MG63 (cell line): Measurements from ENCODE around the gene RHOBTB1. TPM values are rescaled to one million over a fixed set of nuclear protein-coding genes. Genes with fewer than 3 reads are reported as not detected.

Experiments
- DNase-seq: peaks from one replicate; pipeline ENCODE4 v3.0.0-alpha.2; 2020
- H3K27me3 ChIP-seq: fragments of 250-450 bp; sonication (Bioruptor Pico); 2 replicates; pipeline ENCODE4 v1.5.1; 2020; ENCODE audit warnings: mild to moderate bottlenecking, moderate library complexity
- H3K36me3 ChIP-seq: fragments of 250-450 bp; sonication (Bioruptor Pico); 2 replicates; pipeline ENCODE4 v1.5.1; 2020; ENCODE audit warnings: mild to moderate bottlenecking, moderate library complexity
- H3K4me3 ChIP-seq: fragments of 250-450 bp; sonication (Bioruptor Pico); 2 replicates; pipeline ENCODE4 v1.5.1; 2020; ENCODE audit warnings: mild to moderate bottlenecking, moderate library complexity
- H3K9me3 ChIP-seq: fragments of 250-450 bp; sonication (Bioruptor Pico); 2 replicates; pipeline ENCODE4 v1.5.1; 2020; ENCODE audit warnings: mild to moderate bottlenecking, moderate library complexity
- total RNA-seq: library from RNA; depleted of rRNA; stranded (reverse); fragments of >200 nt; shearing (Covaris generic); gene quantifications from 2 replicates; pipeline ENCODE4 v1.2.3, GENCODE V29; 2014; ENCODE audit warnings: low replicate concordance

Gene RHOBTB1
- total RNA-seq, 1 experiment from 2014 or later, result 13.9 TPM

DNA sequence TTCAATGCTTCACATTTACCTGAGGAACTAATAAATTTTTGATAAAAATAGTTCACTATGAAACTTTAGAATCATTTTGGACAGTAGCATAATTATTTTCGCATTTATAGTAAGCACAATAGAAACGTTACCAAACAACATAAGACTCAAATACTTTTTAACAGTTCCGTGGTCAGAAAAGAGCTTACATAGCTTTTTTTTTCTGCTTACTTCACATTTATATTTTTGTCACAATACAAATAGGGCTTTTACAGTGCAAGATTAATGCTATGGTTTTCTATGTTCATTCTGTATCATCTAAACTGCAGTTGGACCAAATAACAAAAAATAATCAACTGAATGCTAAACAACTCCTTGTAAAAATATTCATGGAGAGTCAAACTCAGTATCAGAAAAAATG is 26.5 kb upstream of the RHOBTB1 start:
- Histone ChIP-seq H3K27me3 (no peaks in the 10 kb centered on the region), H3K9me3 (no peaks in the 10 kb centered on the region), H3K36me3 (no peaks in the 10 kb centered on the region), H3K4me3 (no peak overlapping the region)
- DNase-seq, result no peak

DNA sequence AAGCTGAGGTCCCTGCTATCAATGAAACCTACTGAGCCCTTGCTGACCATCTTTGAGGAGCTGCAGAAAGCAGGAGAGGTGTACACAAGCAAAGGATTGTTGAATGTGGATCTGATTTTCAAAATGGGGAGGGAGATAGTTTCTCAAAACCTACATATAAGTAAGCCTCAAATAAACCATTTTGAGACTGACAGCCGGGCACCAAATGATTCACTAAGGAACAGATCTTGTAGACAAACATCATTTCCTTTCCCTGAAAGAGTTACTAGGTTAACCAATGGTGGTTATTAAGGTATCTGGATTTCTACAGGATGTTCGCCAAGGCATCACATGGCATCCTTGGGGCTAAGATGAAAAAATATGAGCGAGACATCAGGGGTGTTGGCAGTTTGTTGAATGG is 24.5 kb upstream of the RHOBTB1 start:
- no peaks in the 10 kb centered on the region for H3K9me3 ChIP-seq
- no peak overlapping the region for H3K4me3 ChIP-seq
- H3K36me3 ChIP-seq, result no peaks in the 10 kb centered on the region
- H3K27me3 ChIP-seq, result no peaks in the 10 kb centered on the region
- DNase-seq, result no peak

DNA sequence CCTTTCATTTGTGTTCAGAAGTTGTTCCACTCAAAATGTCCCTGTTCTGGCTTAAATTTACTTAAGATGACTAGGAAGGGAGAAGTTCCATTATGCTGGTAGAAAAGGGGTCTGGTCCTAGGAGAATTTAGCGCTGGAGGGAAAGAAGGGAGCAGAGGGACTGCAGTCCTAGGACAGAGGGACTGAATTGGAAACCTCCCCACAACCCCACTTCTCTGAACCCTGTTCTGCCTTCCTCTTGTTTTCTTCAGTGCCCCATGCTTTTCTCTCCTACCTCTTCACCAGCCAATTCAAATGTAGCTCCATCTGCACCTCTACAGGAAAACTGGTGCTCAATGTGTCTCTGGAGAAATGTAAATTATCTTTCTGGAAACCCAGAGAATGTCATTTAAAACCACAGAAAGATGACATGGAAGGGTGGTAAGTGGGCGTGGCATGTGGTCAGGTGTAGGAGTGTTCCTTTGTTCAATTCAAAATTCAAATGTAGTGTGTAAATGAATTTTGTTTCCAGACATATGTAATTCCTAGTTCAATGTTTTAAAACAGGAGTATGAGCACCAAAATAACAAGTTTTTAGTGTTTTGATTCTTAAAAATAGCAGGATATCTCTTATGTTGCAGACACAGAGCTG is 24.0 kb upstream of the RHOBTB1 start:
- no peaks in the 10 kb centered on the region for H3K36me3 ChIP-seq
- H3K9me3 ChIP-seq, result no peaks in the 10 kb centered on the region
- H3K27me3 ChIP-seq, result no peaks in the 10 kb centered on the region
- H3K4me3 ChIP-seq, result no peak overlapping the region
- DNase-seq, result no peak

DNA sequence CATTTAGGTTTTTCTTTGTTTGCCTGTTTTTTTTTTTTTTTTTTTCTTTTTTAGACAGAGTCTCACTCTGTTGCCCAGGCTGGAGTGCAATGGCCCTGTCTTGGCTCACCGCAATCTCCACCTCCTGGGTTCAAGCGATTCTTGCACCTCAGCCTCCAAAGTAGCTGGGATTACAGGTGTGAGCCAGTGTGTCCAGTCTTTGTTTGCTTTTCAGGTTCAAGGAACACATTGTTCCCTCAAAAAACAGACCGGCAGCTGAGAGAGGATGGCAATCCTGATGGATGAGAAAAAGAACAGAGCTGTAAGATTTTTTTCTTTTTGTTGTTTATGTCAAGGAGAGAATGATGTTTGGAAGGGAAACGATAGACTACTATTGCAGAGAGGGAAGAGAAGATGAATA is 23.3 kb upstream of the RHOBTB1 start:
- no peaks in the 10 kb centered on the region for H3K36me3 ChIP-seq
- H3K27me3 ChIP-seq, result no peaks in the 10 kb centered on the region
- no peak overlapping the region for H3K4me3 ChIP-seq
- no peak for DNase-seq
- no peaks in the 10 kb centered on the region for H3K9me3 ChIP-seq

DNA sequence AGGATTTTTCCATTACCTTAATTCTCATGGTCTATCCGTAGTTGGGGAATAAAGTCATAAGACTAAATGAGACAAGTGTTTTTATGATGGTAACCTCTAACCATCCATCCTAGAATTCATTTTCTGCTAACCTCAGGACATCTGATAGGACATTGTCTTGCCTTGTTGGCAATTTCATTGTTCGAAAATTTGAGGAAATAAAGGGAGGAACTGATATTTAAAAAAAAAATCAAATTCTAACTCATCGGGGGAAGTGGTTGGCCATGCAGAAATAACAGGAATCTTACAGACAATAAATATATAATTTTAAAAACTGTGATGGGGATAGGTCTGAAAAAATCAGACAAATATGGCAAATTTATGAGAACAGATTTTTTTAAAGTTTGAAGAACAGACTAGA is 21.7 kb upstream of the RHOBTB1 start:
- no peaks in the 10 kb centered on the region for H3K36me3 ChIP-seq

DNA sequence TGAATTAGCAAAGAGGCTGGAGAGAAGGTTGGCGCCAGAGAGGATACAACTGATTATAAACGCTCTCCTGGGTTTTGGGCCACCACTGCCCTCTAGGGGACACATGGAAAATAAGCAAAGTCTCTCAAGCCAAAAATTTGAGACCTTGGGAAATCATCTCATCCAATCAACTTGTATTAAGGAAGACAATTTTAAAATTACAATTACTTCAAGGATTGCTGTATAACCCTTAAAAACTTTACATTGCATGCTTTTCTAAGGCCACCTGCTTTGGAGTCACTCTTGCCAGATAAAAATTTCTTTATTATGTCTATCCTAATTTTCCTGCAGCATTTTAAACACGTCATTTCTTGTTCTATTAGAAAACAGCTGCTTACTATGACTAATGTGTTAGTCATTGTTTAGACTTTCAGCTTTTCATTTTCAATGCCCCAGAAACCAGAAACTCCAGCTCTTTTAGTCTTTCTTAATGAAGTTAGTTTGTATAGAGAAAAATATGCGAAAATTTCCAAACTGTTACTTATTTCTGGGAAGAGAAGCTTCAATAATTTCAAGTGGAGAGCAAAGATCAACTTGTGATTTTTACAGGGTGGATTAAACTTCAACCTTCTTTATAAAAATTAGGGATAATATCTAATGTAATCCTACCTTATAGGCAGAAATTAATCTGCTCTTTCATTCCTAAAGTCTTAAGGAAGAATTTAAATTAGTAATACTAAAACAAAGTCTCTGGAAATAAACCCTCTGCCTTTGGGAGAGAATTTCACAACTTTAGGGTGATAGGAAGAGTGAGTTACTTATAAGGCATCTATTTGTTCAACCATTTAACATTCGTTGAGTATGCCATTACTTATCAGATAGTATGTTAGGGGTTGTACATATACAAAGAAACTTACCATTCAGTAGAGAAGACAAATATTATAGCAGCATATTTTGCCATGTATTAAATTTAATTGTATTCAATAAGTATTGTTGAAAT is 20.6 kb upstream of the RHOBTB1 start:
- Histone ChIP-seq H3K27me3 (no peaks in the 10 kb centered on the region), H3K9me3 (no peaks in the 10 kb centered on the region), H3K36me3 (no peaks in the 10 kb centered on the region), H3K4me3 (no peak overlapping the region)
- peak; percentile 69 for DNase-seq

More for the DNA sequence above, 21.7 kb upstream of the RHOBTB1 start:
- Histone ChIP-seq H3K27me3 (no peaks in the 10 kb centered on the region), H3K4me3 (no peak overlapping the region), H3K9me3 (no peaks in the 10 kb centered on the region)
- DNase-seq, result no peak

DNA sequence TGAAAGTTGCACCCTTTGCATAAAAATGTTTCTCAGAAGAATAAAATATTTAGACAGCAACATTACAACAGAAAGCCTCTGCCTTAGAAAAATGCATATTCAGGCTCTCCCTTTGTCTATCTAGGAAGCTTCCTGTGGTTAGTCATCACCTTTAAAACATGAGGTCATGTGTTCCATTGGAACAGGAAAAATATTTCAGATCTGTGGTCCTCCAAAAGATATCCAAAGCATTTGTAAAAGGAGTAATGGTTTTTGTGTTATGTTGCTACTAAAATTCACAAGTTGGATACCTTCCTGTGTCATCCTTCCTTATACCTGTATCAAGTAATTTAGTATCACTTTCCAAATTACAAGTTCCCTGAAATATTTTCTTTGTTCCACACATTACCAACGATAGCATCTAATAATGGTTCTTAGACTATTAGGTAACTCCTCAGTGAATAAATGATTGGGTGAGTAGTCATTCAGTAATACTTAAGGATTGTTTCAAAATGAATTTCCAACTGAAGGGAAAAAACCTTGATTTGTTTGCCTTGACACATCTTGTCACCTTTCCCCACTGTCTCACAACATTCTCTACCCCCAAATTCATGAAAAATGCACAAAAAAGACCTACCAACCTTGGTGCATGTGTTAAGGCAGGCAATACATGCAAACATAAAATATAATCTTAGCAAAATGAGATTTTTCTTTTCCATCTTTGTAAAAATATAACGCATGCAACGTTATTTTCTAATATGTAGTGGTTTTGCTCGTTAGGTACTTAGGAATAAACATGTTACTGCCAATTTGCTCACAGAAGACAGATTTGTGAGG is 19.7 kb upstream of the RHOBTB1 start:
- Histone ChIP-seq H3K9me3 (no peaks in the 10 kb centered on the region), H3K36me3 (no peaks in the 10 kb centered on the region), H3K4me3 (no peak overlapping the region), H3K27me3 (no peaks in the 10 kb centered on the region)
- no peak for DNase-seq

DNA sequence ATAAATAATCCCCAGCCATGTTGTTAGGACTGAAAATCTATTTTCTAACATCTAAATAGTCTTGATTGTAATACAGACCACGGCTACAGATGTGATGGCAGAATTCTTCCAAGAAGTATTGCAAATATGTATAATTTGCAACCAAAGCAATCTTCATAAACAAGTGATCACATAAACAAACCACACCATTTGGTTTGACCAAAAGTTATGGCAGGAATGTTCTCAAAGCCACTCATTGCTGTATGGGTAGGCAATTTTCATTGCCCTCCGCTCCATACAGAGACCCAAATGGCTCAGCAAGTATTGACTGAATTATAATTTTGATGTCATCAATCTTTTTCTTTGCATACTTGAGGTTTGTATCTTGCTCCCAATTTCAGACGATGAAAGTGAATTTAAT is 19.0 kb upstream of the RHOBTB1 start:
- no peaks in the 10 kb centered on the region for H3K9me3 ChIP-seq
- no peaks in the 10 kb centered on the region for H3K27me3 ChIP-seq
- DNase-seq, result no peak
- no peaks in the 10 kb centered on the region for H3K36me3 ChIP-seq
- no peak overlapping the region for H3K4me3 ChIP-seq

DNA sequence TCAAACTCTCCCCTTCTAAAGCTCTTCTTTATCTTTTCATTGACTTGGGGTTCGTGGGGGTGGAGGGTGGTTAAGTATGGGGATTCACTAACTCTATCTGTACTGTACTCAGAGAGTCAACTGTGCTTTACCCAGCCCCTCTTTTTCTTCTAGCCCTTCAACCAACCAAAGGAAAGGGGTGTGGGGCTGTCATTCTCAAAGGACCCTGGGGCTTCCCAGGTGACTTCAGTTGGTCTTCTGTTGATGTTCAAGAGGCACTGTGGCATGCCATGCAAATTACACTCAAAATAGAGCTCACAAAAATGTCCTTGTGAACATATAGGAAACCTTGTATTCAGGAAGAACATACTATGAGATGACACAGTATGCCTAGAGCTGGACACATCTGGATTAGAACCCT is 16.9 kb upstream of the RHOBTB1 start:
- no peak for DNase-seq
- Histone ChIP-seq H3K9me3 (no peaks in the 10 kb centered on the region), H3K27me3 (no peaks in the 10 kb centered on the region), H3K36me3 (no peaks in the 10 kb centered on the region), H3K4me3 (no peak overlapping the region)

DNA sequence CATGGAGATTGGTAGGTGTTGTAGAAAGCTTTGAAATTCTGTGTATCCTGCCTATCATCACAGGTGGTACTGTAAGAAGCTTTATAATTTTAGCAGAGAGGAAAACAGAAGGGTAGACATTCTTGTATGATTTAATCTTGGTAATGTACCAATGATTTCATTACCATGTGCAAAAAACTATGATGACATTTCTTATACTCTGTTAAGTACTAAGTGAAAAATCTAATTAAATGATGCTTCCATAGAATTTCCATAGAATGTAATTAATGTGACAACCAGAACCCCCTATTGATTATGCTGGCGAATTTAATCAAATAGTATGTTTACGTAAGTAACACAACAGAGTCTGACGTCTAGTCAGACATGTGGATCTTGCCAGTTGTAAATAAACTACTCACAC is 16.0 kb upstream of the RHOBTB1 start:
- no peaks in the 10 kb centered on the region for H3K9me3 ChIP-seq
- no peak overlapping the region for H3K4me3 ChIP-seq
- no peak for DNase-seq

DNA sequence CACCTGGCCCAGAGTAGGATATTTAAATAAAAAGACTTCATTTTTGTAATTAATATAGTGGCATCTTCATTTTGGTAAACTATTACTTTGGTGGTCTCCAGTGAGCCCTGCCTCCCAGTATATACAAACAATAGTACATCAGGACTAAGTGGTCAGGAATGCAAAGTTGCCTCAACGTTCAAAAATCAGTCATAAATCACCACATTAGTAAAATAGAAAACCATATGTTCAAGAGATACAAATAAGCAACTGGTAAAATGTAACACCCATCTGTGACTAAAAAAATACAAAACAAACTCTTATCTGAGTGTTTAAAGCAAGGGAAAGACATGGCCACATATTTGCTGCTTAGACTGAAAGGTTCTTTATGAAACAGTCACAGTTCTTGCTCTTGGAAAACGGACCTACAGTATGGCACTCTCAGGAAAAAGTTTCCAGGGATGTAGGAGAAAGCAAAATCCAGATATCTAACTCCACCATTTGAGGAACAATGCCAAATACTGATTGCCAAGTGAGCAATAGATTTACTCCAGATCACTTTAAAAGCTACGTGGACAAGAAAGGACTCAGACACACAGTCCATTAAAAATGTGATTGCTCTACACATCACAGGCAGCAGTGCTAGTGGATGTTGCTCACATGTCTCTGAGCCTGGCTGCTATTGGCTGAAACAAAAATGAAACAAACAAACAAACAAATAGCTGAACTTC is 15.1 kb upstream of the RHOBTB1 start:
- DNase-seq, result no peak
- Histone ChIP-seq H3K4me3 (no peak overlapping the region), H3K27me3 (no peaks in the 10 kb centered on the region), H3K36me3 (no peaks in the 10 kb centered on the region), H3K9me3 (no peaks in the 10 kb centered on the region)

More for the DNA sequence above, 16.0 kb upstream of the RHOBTB1 start:
- H3K36me3 ChIP-seq, result no peaks in the 10 kb centered on the region
- H3K27me3 ChIP-seq, result no peaks in the 10 kb centered on the region

DNA sequence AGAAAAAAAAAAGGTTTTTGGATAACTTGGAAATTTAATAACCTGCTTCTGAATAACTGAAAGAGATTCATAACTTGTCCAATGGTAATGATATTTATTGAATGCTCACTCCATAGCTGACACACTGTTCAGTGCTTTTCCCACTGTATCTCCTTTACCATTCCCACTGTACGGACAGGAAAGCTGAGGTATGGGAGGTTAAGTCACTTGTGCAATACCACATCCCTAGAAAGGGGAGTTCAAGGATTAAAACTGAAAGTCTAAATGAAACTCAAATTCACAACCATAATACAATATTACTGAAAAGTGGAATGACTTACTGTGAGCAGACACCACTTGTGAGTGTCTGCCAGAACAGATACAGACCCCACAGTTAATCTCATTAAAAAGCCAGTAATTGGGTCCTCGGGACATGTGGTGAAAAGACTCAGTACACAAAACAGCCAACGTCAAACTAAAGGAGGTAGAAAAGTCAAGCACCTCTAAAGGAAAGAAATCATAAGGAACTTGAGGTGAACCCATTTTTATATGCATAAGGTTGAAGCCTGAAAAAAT is 13.8 kb upstream of the RHOBTB1 start:
- no peak for DNase-seq

DNA sequence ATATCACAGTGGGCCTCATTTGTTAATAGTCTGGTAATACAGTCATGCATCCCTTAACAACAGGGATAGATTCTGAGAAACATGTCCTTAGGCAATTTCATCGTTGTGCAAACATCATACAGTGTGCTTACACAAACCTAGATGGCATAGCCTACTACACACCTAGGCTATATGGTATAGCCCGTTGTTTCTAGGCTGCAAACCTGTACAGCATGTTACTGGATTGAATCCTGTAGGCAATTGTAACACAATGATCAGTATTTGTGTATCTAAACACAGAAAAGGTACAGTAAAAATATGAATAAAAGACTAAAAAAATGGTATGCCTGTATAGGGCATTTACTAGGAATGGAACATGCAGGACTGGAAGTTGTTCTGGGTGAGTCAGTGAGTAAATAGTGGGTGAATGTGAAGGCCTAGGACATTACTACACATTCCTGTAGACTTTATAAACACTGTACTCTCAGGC is 12.0 kb upstream of the RHOBTB1 start:
- H3K4me3 ChIP-seq, result no peak overlapping the region
- H3K36me3 ChIP-seq, result no peaks in the 10 kb centered on the region
- DNase-seq, result no peak
- no peaks in the 10 kb centered on the region for H3K27me3 ChIP-seq
- H3K9me3 ChIP-seq, result no peaks in the 10 kb centered on the region

More for the DNA sequence above, 13.8 kb upstream of the RHOBTB1 start:
- Histone ChIP-seq H3K36me3 (no peaks in the 10 kb centered on the region), H3K9me3 (no peaks in the 10 kb centered on the region), H3K27me3 (no peaks in the 10 kb centered on the region), H3K4me3 (no peak overlapping the region)

DNA sequence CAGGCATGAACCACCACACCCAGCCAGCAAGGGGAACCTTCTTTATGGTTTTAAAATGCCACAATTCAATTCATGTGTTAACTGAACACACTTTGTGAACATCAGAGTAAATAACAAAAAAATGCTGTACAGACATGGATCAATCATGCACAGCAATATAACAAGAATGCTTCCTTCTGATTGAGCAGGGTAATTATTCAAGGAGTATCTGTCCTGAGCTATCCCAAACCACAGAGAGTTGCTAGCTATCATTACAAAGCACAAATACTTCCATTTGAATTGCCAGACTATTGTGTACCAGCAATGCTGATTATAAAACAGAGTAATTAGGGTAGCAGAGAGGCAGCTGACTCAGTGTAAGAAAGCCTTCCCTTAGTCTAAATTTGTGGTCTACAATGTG is 11.3 kb upstream of the RHOBTB1 start:
- no peaks in the 10 kb centered on the region for H3K27me3 ChIP-seq
- DNase-seq, result no peak
- H3K4me3 ChIP-seq, result no peak overlapping the region
- no peaks in the 10 kb centered on the region for H3K36me3 ChIP-seq
- H3K9me3 ChIP-seq, result no peaks in the 10 kb centered on the region

DNA sequence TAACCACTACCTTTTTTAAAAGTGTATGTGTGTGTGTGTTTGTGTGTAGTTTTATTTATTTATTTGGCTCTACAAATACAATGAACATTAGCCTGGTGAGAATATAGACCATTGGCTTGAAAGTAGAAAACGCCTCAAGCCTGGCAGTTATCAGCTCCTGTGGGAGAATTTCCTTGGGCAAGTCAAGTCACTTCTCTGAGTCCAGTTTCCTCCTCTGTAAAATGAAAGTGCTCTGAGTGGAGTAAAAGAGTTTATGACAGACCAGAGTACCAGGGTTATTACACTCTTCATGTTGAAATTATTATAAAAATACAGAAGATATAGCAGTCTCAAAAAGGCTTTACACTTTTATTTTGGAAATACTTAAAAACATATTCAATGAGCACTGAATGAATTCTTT is 10.1 kb upstream of the RHOBTB1 start:
- Histone ChIP-seq H3K9me3 (no peaks in the 10 kb centered on the region), H3K36me3 (no peaks in the 10 kb centered on the region), H3K27me3 (no peaks in the 10 kb centered on the region), H3K4me3 (no peak overlapping the region)
- no peak for DNase-seq

DNA sequence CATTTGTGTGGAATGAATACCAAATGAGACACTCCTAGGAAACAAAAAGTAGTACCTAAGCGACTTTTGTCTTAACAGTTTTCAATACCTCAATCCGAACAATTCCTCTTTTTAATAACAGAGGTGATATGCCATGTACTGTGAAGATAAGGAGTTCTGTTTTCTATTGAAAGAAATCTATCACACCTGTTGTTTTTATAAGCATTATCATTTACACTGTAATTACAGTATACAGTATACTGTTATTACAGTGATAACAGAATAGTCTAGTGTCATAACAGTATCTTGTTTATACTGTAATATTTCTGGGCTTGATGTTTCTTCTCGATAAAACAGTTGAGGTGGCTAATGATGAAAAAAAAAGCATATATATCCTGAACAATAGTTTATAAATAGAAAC is 9.4 kb upstream of the RHOBTB1 start:
- no peak for DNase-seq
- Histone ChIP-seq H3K36me3 (no peaks in the 10 kb centered on the region), H3K9me3 (no peaks in the 10 kb centered on the region), H3K4me3 (no peak overlapping the region), H3K27me3 (no peaks in the 10 kb centered on the region)
